Cardiac fibroblast (primary cell): ENCODE measurements around the gene COIL.
"Not testable (repeated sequence)": the region's sequence is repeated elsewhere in the genome, so short reads cannot be mapped to it uniquely, and the experiment has no call there.

ENCODE experiments used
- DNase-seq, 2 donors: peaks; one replicate each; pipeline versions ENCODE4 v3.0.0 to v3.0.0-alpha.2; 2010; ENCODE audit warnings: low read depth in 2 of 2
- H3K4me3 ChIP-seq, 2 donors: replicated peaks in 1 of 2; 1 replicate in 1 of 2; 2 replicates in 1 of 2; pipeline ENCODE4 v1.5.1; 2011; ENCODE audit warnings: low read depth in 2 of 2, low read length in 2 of 2, mild to moderate bottlenecking in 2 of 2, moderate library complexity in 1 of 2
- CTCF ChIP-seq: IDR thresholded peaks from one replicate; pipeline ENCODE4 v1.5.1; 2011; ENCODE audit warnings: low read depth, mild to moderate bottlenecking, low read length, inconsistent platforms

Gene COIL

DNA sequence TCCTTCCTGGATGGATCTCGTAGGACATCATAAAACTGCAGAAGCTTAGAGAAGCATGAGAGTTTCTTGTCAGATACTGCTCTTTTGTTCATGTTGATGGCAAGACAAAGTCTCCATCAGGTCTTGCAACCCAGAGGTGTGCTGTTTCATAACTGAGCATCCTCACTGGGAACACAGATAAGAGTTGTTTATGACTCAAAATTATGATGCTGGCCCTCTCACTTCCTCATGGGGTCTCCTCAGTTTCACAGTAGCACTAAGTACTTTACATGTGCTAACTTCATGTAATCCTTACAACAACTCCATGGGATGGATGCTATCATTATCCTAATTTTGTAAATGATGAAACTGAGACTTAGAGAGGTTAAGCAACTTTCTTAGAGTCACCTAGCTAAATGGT is 31.5 kb upstream of the COIL start:
- no peak for TF ChIP-seq CTCF
- H3K4me3 ChIP-seq = no peak overlapping the region

GRCh38 chr17:56988901-56989572 is 28.2 kb upstream of the COIL start:
- no peak for DNase-seq
- TF ChIP-seq CTCF = no peak

More for the DNA sequence above, 31.5 kb upstream of the COIL start:
- no peak for DNase-seq

GRCh38 chr17:56987283-56987834 is 26.5 kb upstream of the COIL start:
- DNase-seq = no peak
- TF ChIP-seq CTCF = no peak
- no peak overlapping the region for H3K4me3 ChIP-seq

More at GRCh38 chr17:56988901-56989572, 28.2 kb upstream of the COIL start:
- no peak overlapping the region for H3K4me3 ChIP-seq

DNA sequence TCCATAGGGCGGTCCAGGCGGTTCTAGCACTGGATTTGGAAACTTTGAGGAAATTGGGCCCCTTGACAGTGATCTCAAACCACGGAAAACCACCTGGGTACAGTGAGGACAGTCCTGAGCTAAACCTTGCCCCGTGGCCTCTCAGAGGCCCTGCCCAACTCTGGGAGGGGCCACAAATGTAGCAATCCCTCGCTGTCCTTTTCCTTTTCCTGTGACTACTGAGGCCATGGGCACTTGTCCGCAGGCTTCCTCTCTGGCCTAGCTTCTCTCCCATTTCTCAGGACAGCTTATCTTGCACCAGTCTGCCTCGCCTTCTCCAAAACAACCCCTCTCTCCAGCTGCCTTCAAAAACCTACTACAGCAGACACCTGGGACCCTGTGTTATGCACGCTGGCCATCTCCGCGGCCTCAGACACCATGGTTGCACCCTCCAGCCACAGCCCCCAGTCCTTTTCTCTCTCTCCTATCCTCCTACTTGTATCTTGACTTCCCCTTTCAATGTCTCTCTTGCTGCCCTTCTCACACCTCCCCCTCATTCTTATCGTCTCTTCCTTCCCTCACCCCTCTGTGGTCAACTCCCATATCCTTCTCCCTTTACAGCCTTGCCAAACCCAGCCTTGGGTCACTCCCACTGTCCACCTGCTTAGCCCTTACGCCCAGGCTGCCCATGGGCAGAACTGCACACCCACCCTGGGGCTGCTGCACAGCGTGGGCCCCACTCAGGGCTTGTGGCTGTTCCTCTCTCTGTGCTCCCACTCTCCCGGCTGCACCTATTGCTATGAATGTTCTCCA is 24.7 kb upstream of the COIL start:
- no peak for TF ChIP-seq CTCF
- DNase-seq = no peak
- no peak overlapping the region for H3K4me3 ChIP-seq

DNA sequence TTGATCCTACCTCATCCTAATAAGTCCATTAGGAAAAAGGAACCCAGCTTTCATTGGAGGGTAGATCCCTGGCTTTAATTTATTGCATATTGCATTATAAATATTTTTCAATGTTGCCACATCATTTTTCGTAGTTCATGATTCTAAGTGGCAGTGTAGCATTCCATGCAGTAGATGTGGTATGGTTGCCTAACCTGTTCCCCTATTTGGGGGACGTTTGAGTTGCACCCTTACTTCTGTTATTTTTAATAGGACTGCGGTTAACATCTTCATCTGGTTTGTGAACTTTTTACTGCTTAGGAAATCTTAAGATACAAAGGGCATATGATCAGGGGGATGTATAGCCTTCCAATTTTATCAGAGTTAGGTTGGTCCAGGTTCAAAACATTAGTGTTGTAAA is 22.5 kb upstream of the COIL start:
- TF ChIP-seq CTCF = no peak
- no peak overlapping the region for H3K4me3 ChIP-seq
- no peak for DNase-seq

GRCh38 chr17:56982312-56982711 is 21.5 kb upstream of the COIL start:
- no peak for DNase-seq
- TF ChIP-seq CTCF = no peak
- no peak overlapping the region for H3K4me3 ChIP-seq

DNA sequence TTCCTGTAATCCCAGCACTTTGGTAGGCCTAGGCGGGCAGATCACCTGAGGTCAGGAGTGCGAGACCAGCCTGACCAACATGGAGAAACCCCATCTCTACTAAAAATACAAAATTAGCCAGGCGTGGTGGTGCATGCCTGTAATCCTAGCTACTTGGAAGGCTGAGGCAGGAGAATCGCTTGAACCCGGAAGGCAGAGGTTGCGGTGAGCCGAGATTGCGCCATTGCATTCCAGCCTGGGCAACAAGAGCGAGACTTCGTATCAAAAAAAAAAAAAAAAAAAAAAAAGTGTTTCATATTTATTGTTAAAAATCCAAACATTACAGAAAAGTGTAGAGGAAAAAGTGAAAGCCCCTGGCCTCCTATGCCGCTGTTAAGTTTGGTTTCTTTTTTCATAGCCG is 19.7 kb upstream of the COIL start:
- not testable (repeated sequence) for H3K4me3 ChIP-seq

More for the DNA sequence above, 19.7 kb upstream of the COIL start:
- not testable (repeated sequence) for DNase-seq
